ENCODE results near the gene TEDDM1. TPM values are rescaled to one million over a fixed set of nuclear protein-coding genes. Genes with fewer than 3 reads are reported as not detected.

The TEDDM1 gene
- total RNA-seq, 1 donor from 2014 or later: not detected

GRCh38 chr1:182413969-182414368, 13.5 kb upstream of the TEDDM1 start:
- Histone ChIP-seq H3K4me3 (no peak overlapping the region), H3K27ac (no peak overlapping the region), H3K9me3 (no peaks in the 10 kb centered on the region), H3K27me3 (no peaks in the 10 kb centered on the region), H3K4me1 (no peaks in the 10 kb centered on the region), H3K36me3 (no peaks in the 10 kb centered on the region)
- intact Hi-C loops (cut with DNase I): no loop called here
- DNase-seq (ENCODE audit: extremely low spot score in 2 of 2): no peak
- TF ChIP-seq POLR2A (IDR thresholded peaks at IDR 0.05) (no peak), POLR2AphosphoS5 (IDR thresholded peaks at IDR 0.05; ENCODE audit: insufficient read depth in 1 of 2, low read depth in 1 of 2) (no peak), CTCF (IDR thresholded peaks at IDR 0.05) (no peak)

GRCh38 chr1:182413486-182413885, 13.0 kb upstream of the TEDDM1 start:
- TF ChIP-seq POLR2A (IDR thresholded peaks at IDR 0.05): no peak
- TF ChIP-seq CTCF (IDR thresholded peaks at IDR 0.05): no peak
- TF ChIP-seq POLR2AphosphoS5 (IDR thresholded peaks at IDR 0.05; ENCODE audit: insufficient read depth in 1 of 2, low read depth in 1 of 2): no peak
- no peak overlapping the region for H3K27ac ChIP-seq
- DNase-seq (ENCODE audit: extremely low spot score in 2 of 2): no peak
- no peaks in the 10 kb centered on the region for H3K27me3 ChIP-seq
- H3K4me1 ChIP-seq: no peaks in the 10 kb centered on the region
- no peaks in the 10 kb centered on the region for H3K36me3 ChIP-seq
- H3K4me3 ChIP-seq: no peak overlapping the region
- intact Hi-C loops (cut with DNase I): no loop called here
- H3K9me3 ChIP-seq: no peaks in the 10 kb centered on the region

- Histone ChIP-seq H3K27ac (no peak overlapping the region), H3K27me3 (no peaks in the 10 kb centered on the region), H3K4me3 (no peak overlapping the region), H3K4me1 (no peaks in the 10 kb centered on the region), H3K9me3 (no peaks in the 10 kb centered on the region), H3K36me3 (no peaks in the 10 kb centered on the region)
- no peak for DNase-seq (ENCODE audit: extremely low spot score in 2 of 2)
- TF ChIP-seq POLR2AphosphoS5 (IDR thresholded peaks at IDR 0.05; ENCODE audit: insufficient read depth in 1 of 2, low read depth in 1 of 2) (no peak), CTCF (IDR thresholded peaks at IDR 0.05) (no peak), POLR2A (IDR thresholded peaks at IDR 0.05) (no peak)
- intact Hi-C loops (cut with DNase I): no loop called here
Observed at GRCh38 chr1:182410620-182411273, 10.3 kb upstream of the TEDDM1 start.

- H3K27me3 ChIP-seq: no peaks in the 10 kb centered on the region
- H3K27ac ChIP-seq: no peak overlapping the region
- H3K4me3 ChIP-seq: no peak overlapping the region
- TF ChIP-seq POLR2A (IDR thresholded peaks at IDR 0.05) (no peak), CTCF (IDR thresholded peaks at IDR 0.05) (no peak), POLR2AphosphoS5 (IDR thresholded peaks at IDR 0.05; ENCODE audit: insufficient read depth in 1 of 2, low read depth in 1 of 2) (no peak)
- intact Hi-C loops (cut with DNase I): no loop called here
- H3K36me3 ChIP-seq: no peaks in the 10 kb centered on the region
- DNase-seq (ENCODE audit: extremely low spot score in 2 of 2): no peak
- no peaks in the 10 kb centered on the region for H3K9me3 ChIP-seq
- no peaks in the 10 kb centered on the region for H3K4me1 ChIP-seq
Observed at GRCh38 chr1:182410138-182410537, 9.7 kb upstream of the TEDDM1 start.

- DNase-seq (ENCODE audit: extremely low spot score in 2 of 2): no peak
- TF ChIP-seq POLR2A (IDR thresholded peaks at IDR 0.05) (no peak), POLR2AphosphoS5 (IDR thresholded peaks at IDR 0.05; ENCODE audit: insufficient read depth in 1 of 2, low read depth in 1 of 2) (no peak), CTCF (IDR thresholded peaks at IDR 0.05) (no peak)
- Histone ChIP-seq H3K36me3 (no peaks in the 10 kb centered on the region), H3K27me3 (no peaks in the 10 kb centered on the region), H3K4me3 (no peak overlapping the region), H3K9me3 (no peaks in the 10 kb centered on the region), H3K27ac (no peak overlapping the region), H3K4me1 (no peaks in the 10 kb centered on the region)
- intact Hi-C loops (cut with DNase I): no loop called here
Observed at GRCh38 chr1:182408435-182409075, 8.1 kb upstream of the TEDDM1 start.
